AG09319 (cell line): ENCODE results near the gene ANKAR.

ENCODE experiments used
- DNase-seq: peaks from one replicate; pipeline ENCODE4 v3.0.0-alpha.2; 2010; ENCODE audit warnings: low read depth; ENCODE audit errors: extremely low read depth
- TF ChIP-seq, protein P1 (sequence below): IDR thresholded peaks from 2 replicates; pipeline ENCODE4 v1.5.1; 2011; ENCODE audit warnings: low read depth, mild to moderate bottlenecking, inconsistent platforms, low read length, moderate library complexity

Gene ANKAR

GRCh38 chr2:189673661-189674373 lies 653 bp upstream of the ANKAR start:
- DNase-seq = no peak
- TF ChIP-seq, protein P1, sequence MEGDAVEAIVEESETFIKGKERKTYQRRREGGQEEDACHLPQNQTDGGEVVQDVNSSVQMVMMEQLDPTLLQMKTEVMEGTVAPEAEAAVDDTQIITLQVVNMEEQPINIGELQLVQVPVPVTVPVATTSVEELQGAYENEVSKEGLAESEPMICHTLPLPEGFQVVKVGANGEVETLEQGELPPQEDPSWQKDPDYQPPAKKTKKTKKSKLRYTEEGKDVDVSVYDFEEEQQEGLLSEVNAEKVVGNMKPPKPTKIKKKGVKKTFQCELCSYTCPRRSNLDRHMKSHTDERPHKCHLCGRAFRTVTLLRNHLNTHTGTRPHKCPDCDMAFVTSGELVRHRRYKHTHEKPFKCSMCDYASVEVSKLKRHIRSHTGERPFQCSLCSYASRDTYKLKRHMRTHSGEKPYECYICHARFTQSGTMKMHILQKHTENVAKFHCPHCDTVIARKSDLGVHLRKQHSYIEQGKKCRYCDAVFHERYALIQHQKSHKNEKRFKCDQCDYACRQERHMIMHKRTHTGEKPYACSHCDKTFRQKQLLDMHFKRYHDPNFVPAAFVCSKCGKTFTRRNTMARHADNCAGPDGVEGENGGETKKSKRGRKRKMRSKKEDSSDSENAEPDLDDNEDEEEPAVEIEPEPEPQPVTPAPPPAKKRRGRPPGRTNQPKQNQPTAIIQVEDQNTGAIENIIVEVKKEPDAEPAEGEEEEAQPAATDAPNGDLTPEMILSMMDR = no peak

DNA sequence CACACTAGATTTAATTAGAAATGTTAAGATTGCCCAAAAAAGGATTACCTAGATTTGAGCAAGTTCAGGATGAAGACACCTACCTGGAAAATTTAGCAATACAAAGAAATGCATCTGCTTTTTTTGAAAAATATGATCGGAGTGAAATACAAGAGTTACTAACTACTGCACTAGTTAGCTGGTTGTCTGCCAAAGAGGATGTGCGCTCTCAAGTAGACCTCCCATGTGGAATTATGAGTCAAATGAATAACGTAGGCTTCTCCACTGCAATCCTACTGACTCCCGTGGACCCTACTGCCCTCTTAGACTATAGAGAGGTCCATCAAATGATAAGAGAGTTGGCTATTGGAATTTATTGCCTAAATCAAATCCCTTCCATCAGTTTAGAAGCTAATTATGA lies 2.0 kb downstream of the ANKAR start:
- TF ChIP-seq, protein P1 = no peak
- DNase-seq = no peak

- TF ChIP-seq, protein P1 = no peak
- no peak for DNase-seq
Measured at GRCh38 chr2:189679226-189679625, 4.8 kb downstream of the ANKAR start.

DNA sequence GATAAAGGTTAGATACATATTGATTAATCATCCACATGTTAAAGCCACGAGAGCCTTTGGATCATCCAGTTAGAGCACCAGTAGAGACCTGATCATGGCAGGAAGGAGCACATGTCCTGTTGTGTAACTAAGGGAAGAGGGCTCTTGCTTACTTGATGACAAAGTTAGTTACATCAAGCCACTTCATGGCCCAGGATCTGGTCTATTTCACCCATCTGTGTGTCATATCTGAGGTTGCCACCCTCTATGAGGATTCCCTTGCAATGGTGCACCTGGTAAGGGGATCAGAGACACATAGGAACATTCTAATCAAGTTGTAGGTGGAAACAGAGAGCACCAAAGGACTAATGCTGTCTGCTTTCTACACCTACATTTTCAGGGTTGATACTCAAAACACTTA lies 6.7 kb downstream of the ANKAR start:
- TF ChIP-seq, protein P1 = no peak
- DNase-seq = no peak

DNA sequence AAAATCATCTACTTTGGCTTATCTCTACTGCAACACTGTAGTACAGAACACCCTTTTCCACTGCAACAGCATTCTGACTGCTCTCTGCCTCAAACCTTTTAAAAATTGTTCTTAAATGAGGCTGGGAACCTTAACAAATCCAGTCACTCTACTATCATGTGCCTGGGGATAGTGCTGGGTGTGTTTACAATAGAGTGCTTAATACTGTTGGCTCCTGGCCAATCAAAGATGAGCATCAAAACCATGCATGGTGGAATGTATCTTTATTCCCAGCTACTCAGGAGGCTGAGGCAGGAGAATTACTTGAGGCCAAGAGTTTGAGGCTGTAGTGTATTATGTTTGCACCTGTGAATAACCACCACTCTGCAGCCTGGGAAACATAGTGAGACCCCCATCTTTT lies 7.4 kb downstream of the ANKAR start:
- DNase-seq = no peak
- TF ChIP-seq, protein P1 = no peak

DNA sequence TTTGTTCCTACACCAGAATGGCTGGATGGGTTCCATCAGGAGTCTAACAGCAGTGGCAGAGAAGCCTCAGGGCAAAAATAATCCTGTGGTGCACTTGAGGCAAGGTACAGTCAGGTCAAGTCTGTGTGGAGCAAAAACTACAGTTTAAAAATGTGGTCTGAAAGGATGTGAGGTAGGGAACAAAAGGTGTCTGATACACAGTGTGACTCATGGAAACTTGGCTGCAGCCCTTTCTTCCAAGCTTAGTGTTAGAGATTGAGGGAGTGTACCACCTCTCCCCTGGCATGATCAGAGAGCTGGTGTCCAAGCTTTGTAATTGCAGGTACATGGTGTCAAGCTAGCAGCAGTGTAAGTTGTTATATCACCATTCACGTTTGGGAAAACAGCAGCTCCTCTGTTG lies 8.9 kb downstream of the ANKAR start:
- TF ChIP-seq, protein P1 = no peak
- no peak for DNase-seq

DNA sequence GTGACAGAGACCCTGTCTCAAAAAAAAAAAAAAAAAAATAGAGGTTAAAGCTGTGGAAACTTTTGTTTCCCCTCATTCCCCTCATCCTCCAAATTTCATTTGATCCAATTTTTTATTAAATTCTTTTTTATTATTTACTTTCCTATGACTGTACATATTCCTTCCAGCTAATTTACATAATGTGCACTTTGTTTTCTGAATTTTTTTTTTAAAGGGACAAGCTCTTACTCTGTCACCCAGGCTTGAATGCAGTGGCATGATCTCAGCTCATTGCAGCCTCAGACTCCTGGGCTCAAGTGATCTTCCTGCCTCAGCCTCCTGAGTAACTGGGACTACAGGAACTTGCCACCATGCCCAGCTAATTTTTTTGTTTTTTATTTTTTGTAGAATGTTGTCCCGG lies 10.3 kb downstream of the ANKAR start:
- no peak for DNase-seq
- TF ChIP-seq, protein P1 = no peak
